GM12891 (cell line): ENCODE data around the gene ARF1.

Experiments used
- PAX5 ChIP-seq: IDR thresholded peaks from 2 replicates; pipeline ENCODE4 v1.6.1; 2011; ENCODE audit warnings: low read length, moderate library complexity, mild to moderate bottlenecking; ENCODE audit not compliant: insufficient read depth, severe bottlenecking
- POLR2A ChIP-seq: IDR thresholded peaks from 2 replicates; pipeline ENCODE4 v1.6.1; 2011; ENCODE audit warnings: low read depth, low read length, control low read depth
- POLR2AphosphoS5 ChIP-seq: IDR thresholded peaks from 2 replicates; pipeline ENCODE4 v1.6.1; 2011; ENCODE audit warnings: low read depth, low read length, control low read depth
- POU2F2 ChIP-seq: IDR thresholded peaks from 2 replicates; pipeline ENCODE4 v1.6.1; 2011; ENCODE audit warnings: low read depth, mild to moderate bottlenecking, control low read depth, low read length, moderate library complexity
- SPI1 ChIP-seq: IDR thresholded peaks from 2 replicates; pipeline ENCODE4 v1.6.1; 2011; ENCODE audit warnings: low read depth, low read length, control low read depth
- TAF1 ChIP-seq: IDR thresholded peaks from 2 replicates; pipeline ENCODE4 v1.6.1; 2011; ENCODE audit warnings: low read depth, low read length, control low read depth

GRCh38 chr1:228139406-228139930 is 57.0 kb downstream of the ARF1 start:
- TF ChIP-seq TAF1, result peak; percentile 42; the same call in 1 of the 2 replicates
- no peak for TF ChIP-seq POLR2A
- no peak for TF ChIP-seq SPI1
- TF ChIP-seq POLR2AphosphoS5, result no peak; the same call in 1 of the 2 replicates
- no peak for TF ChIP-seq POU2F2
- no peak for TF ChIP-seq PAX5
